ENCODE data around the gene ZC3H10. TPM values are rescaled to one million over a fixed set of nuclear protein-coding genes. Genes with fewer than 3 reads are reported as not detected.
A peak's percentile ranks its signal among the peaks of the same experiment; 100 is the strongest.

Gene ZC3H10
- total and polyA plus RNA-seq, 2 of the 8 experiments (the other 6 are each of a cell fraction or from before 2014, with no cell fraction given): 4.0 to 11.2 TPM

DNA sequence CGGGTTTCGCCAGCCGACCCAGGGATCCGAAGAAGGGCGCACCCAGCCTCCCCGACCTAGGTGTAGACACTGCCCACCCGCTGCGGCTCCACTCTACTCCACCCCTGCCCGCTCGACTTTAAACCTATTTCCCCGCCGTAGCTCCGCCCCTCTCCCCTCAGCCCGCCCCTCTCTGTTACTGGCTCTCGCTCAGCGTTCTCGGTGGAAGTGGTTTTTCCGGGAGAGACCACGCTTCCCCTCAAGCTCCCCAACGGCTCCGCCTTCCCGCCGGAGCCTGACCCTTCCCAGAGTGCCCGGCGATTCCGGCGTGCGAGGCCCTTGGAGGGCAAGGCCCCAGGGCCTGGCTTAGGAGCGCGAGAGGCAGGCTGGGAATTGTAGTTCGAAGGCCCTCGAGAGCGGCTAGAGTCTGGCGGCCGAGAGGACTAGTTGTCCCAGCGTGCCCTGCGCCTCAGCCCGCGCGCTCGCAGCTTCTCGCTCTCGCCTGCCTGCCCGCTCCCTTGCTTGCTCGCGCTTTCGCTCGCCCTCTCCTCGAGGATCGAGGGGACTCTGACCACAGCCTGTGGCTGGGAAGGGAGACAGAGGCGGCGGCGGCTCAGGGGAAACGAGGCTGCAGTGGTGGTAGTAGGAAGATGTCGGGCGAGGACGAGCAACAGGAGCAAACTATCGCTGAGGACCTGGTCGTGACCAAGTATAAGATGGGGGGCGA, 13.8 kb upstream of the ZC3H10 start, which contains the start of gene PA2G4:
Gene PA2G4 (plus strand): TSS at position 451 of the 706 bp plus-strand sequence. CDS start 179 bp downstream, at position 630.
- H2AK5ac ChIP-seq (ENCODE audit: low read depth, low read length): no peak within 1 kb of the TSS
- FAIRE-seq: no peak
- TF ChIP-seq SUZ12 (IDR thresholded peaks at IDR 0.05; ENCODE audit: low read length): no peak
- no peak for TF ChIP-seq EGR1 (IDR thresholded peaks at IDR 0.05; ENCODE audit: borderline replicate concordance, low read depth, low read length)
- no peak for TF ChIP-seq GTF2F1 (IDR thresholded peaks at IDR 0.05; ENCODE audit: borderline replicate concordance, low read depth, low read length)
- TF ChIP-seq POLR2A (IDR thresholded peaks at IDR 0.05; ENCODE audit: control extremely low read depth in 1 of 2, low read depth in 2 of 2, low read length in 2 of 2): peak; percentile 69 to 70; a peak in 2 of 3 replicates
- 0 out of 4 replicates have a peak, but pooled peaks of 1 of the 2 experiments have one; percentile 27 for TF ChIP-seq HDAC2 (IDR thresholded peaks at IDR 0.05; ENCODE audit: borderline replicate concordance in 1 of 2, low read depth in 2 of 2, low read length in 2 of 2)
- no peak for TF ChIP-seq EZH2 (IDR thresholded peaks at IDR 0.05; ENCODE audit: low read depth, low read length, severe bottlenecking)
- TF ChIP-seq CBX8 (IDR thresholded peaks at IDR 0.05; ENCODE audit: borderline replicate concordance, low read depth, low read length): no peak
- TF ChIP-seq BCL11A (IDR thresholded peaks at IDR 0.05; ENCODE audit: low read depth in 2 of 2, low read length in 2 of 2): no peak
- TF ChIP-seq TAF7 (optimal IDR thresholded peaks at IDR 0.05; ENCODE audit: borderline replicate concordance, low read depth, low read length): peak; percentile 37
- 0 out of 2 replicates have a peak, but pooled peaks have one; percentile 13 for TF ChIP-seq NRF1 (IDR thresholded peaks at IDR 0.05; ENCODE audit: low read depth, low read length)
- no peak for TF ChIP-seq TCF12 (IDR thresholded peaks at IDR 0.05; ENCODE audit: low read depth, low read length)

More for the DNA sequence above, 13.8 kb upstream of the ZC3H10 start, which contains the start of gene PA2G4:
- 1% methylated on average over 50 of the region's 60 CpGs; no CpG with 5 or more reads in 1 of the 2 experiments for whole genome bisulfite sequencing, 2 experiments (ENCODE audit: extremely low coverage in 1 of 2, insufficient coverage in 1 of 2, insufficient read length in 1 of 2, insufficient replicate concordance in 2 of 2, low coverage in 1 of 2, low lambda C conversion rate in 2 of 2, missing lambda C conversion rate in 1 of 2)
- Histone ChIP-seq H3K4me2 (ENCODE audit: insufficient read depth in 1 of 2, low read depth in 2 of 2, low read length in 2 of 2) (peak within 1 kb of the TSS; percentile 85 to 99), H4K5ac (ENCODE audit: insufficient read length, low read depth, low read length) (peak within 1 kb of the TSS; percentile 79), H2AFZ (ENCODE audit: low read length) (no peak within 1 kb of the TSS), H3K4ac (replicated peaks; ENCODE audit: insufficient read length, low read depth, low read length) (peak within 1 kb of the TSS; percentile 65), H4K20me1 (replicated peaks in 1 of 2; ENCODE audit: control insufficient read depth in 1 of 2, insufficient read depth in 2 of 2, low read length in 2 of 2) (peaks cover 4 to 5% of the 10 kb centered on the region in 2 experiments), H3K79me1 (ENCODE audit: low read depth, low read length) (0 out of 2 replicates have a peak, but pooled peaks cover 2% of the 10 kb centered on the region), H3K23ac (ENCODE audit: insufficient read length) (no peak within 1 kb of the TSS), H2BK120ac (replicated peaks; ENCODE audit: low read depth, low read length) (no peak within 1 kb of the TSS), H3K9me3 (ENCODE audit: insufficient read depth in 2 of 2, low read depth in 1 of 2, low read length in 1 of 2) (no peaks in the 10 kb centered on the region), H3K56ac (replicated peaks; ENCODE audit: insufficient read length, low read depth, low read length) (peak within 1 kb of the TSS; percentile 80), H3K27ac (ENCODE audit: low read depth, low read length) (peak within 1 kb of the TSS; percentile 88; the same call in 1 of the 2 replicates), H3K79me2 (ENCODE audit: control insufficient read depth in 1 of 2, insufficient read depth in 2 of 2, low read length in 2 of 2) (peaks cover 21 to 31% of the 10 kb centered on the region in 2 experiments), H2BK5ac (ENCODE audit: low read depth, low read length) (peak within 1 kb of the TSS; percentile 98), H3K18ac (ENCODE audit: extremely low read depth, low read length) (peak within 1 kb of the TSS; percentile 94; the same call in 1 of the 2 replicates), H4K8ac (ENCODE audit: extremely low read depth, insufficient read depth, low read length) (peak within 1 kb of the TSS; percentile 84; the same call in 1 of the 2 replicates), H4K91ac (replicated peaks; ENCODE audit: insufficient read length, low read length) (peak within 1 kb of the TSS; percentile 49), H2BK15ac (ENCODE audit: low read length) (no peak within 1 kb of the TSS), H3K23me2 (ENCODE audit: low read depth, low read length) (peaks cover 8% of the 10 kb centered on the region), H3K27me3 (replicated peaks in 1 of 4; ENCODE audit: control insufficient read depth in 3 of 4, extremely low read depth in 1 of 4, insufficient read depth in 3 of 4, low read length in 3 of 4) (no peaks in the 10 kb centered on the region), H2BK20ac (ENCODE audit: low read length) (no peak within 1 kb of the TSS), H3K36me3 (ENCODE audit: control insufficient read depth in 2 of 4, insufficient read depth in 4 of 4, low read length in 3 of 4) (peaks cover 24 to 57% (median 45%) of the 10 kb centered on the region in 4 experiments), H3K9ac (replicated peaks in 1 of 4; ENCODE audit: extremely low read depth in 1 of 4, low read depth in 3 of 4, low read length in 3 of 4) (peak within 1 kb of the TSS; percentile 75 to 94 (median 90)), H2BK12ac (ENCODE audit: low read depth, low read length) (no peak within 1 kb of the TSS), H3K4me1 (replicated peaks in 1 of 4; ENCODE audit: control insufficient read depth in 3 of 4, insufficient read depth in 4 of 4, low read length in 3 of 4) (peaks cover 0 to 9% (median 3%) of the 10 kb centered on the region in 4 experiments; a peak in 5 of 7 replicates), H3K14ac (ENCODE audit: insufficient read length) (no peak within 1 kb of the TSS), H3K4me3 (ENCODE audit: extremely low read depth in 1 of 4, insufficient read depth in 2 of 4, low read depth in 3 of 4, low read length in 4 of 4) (peak within 1 kb of the TSS; percentile 81 to 95 (median 92))
- ChIA-PET POLR2A (ENCODE audit: partially characterized antibody) (interaction anchor here (0.7 to 11.1 kb wide), 43 partner anchors 8 to 1125 kb away, joined by 3 to 267 read pairs (median 5); partner anchors contain the start of genes CD63, CNPY2, DNAJC14 and ERBB3), CTCF (ENCODE audit: partially characterized antibody) (interaction anchor here (0.6 to 7.2 kb wide), 12 partner anchors 11 to 151 kb away, joined by 3 to 34 read pairs (median 5); partner anchors contain the start of genes ERBB3, SMARCC2 and ZC3H10)
- peak; percentile 95 to 99 for DNase-seq (ENCODE audit: low read depth in 1 of 2, low spot score in 2 of 2)

All from H1 (cell line).